Upper lobe of left lung (tissue), 6 donors: ENCODE data around the gene CAMK1D. TPM values are rescaled to one million over a fixed set of nuclear protein-coding genes. Genes with fewer than 3 reads are reported as not detected.
"Not testable (repeated sequence)": the region's sequence is repeated elsewhere in the genome, so short reads cannot be mapped to it uniquely, and the experiment has no call there.

Experiments
- ATAC-seq, 2 donors: fragments of 200-7000 bp; cut with Tn5 transposase; one replicate each; pipeline ENCODE4 v1.9.1; 2022; ENCODE audit warnings: mild to moderate bottlenecking in 2 of 2, moderate library complexity in 2 of 2; ENCODE audit not compliant: low FRiP score in 2 of 2
- DNase-seq, 2 donors: peaks; one replicate each; pipeline ENCODE4 v3.0.0-alpha.2; 2019 to 2020
- H3K27ac ChIP-seq, 4 donors: fragments of 200-600 bp; sonication (generic); one replicate each; pipeline ENCODE4 v1.5.1; 2016 to 2019
- H3K27me3 ChIP-seq, 4 donors: fragments of 200-600 bp; sonication (generic); one replicate each; pipeline ENCODE4 v1.5.1; 2017 to 2019
- H3K36me3 ChIP-seq, 4 donors: fragments of 200-600 bp; sonication (generic); one replicate each; pipeline ENCODE4 v1.5.1; 2016 to 2019
- H3K4me1 ChIP-seq, 4 donors: fragments of 200-600 bp; sonication (generic); one replicate each; pipeline ENCODE4 v1.5.1; 2018 to 2019
- H3K4me3 ChIP-seq, 4 donors: fragments of 200-600 bp; sonication (generic); one replicate each; pipeline ENCODE4 v1.5.1; 2017 to 2019; ENCODE audit warnings: mild to moderate bottlenecking in 2 of 4, moderate library complexity in 1 of 4
- H3K9me3 ChIP-seq, 4 donors: fragments of 200-600 bp; sonication (generic); one replicate each; pipeline ENCODE4 v1.5.1; 2018 to 2019
- CTCF ChIP-seq, 6 experiments: fragments of 450-650 bp in 4 of 6; fragments of 200-600 bp in 2 of 6; sonication (generic) in 2 of 6; IDR thresholded peaks; one replicate each; pipeline ENCODE4 v1.5.1; 2016 to 2019; ENCODE audit warnings: antibody characterized with exemption in 6 of 6
- EP300 ChIP-seq, 4 donors: sonication (generic); formaldehyde crosslinking; IDR thresholded peaks; one replicate each; pipeline ENCODE4 v1.5.1; 2017; ENCODE audit warnings: antibody characterized with exemption in 4 of 4, control low read depth in 2 of 4
- POLR2A ChIP-seq, 4 donors: fragments of 450-650 bp; IDR thresholded peaks; one replicate each; pipeline ENCODE4 v1.5.1; 2016 to 2017; ENCODE audit warnings: antibody characterized with exemption in 4 of 4, mild to moderate bottlenecking in 2 of 4
- POLR2AphosphoS5 ChIP-seq, 2 donors: sonication (generic); formaldehyde crosslinking; IDR thresholded peaks; one replicate each; pipeline ENCODE4 v1.5.1; 2017; ENCODE audit warnings: antibody characterized with exemption in 2 of 2
- WGBS, 2 donors: methylation state at CpG; one replicate each; pipeline ENCODE4 v1.1.5; 2017 to 2018; 5-methylcytosine and 5-hydroxymethylcytosine counted together
- total RNA-seq, 6 donors: library from RNA; depleted of rRNA in 4 of 6; stranded (reverse); fragments of >200 nt in 4 of 6; gene quantifications; one replicate each; pipeline versions ENCODE4 v1.1.0 to v1.2.1, GENCODE V29; 2016 to 2021
- donor health status: DM: no; HTN: no; CAD: no; lungs with moderate emphysema.
- donor health status: DM: no; HTN: yes; CAD: no; lungs with severe emphysema.

Gene CAMK1D
- total RNA-seq, 6 donors from 2014 or later = 6.2 to 29.2 (median 19.0) TPM

- ATAC-seq = no peak
Measured at GRCh38 chr10:12489806-12490205, 140.5 kb downstream of the CAMK1D start.

GRCh38 chr10:12490963-12491362, 141.6 kb downstream of the CAMK1D start:
- no peak for ATAC-seq
- WGBS, 2 donors = 94 to 100% methylated on average over 1 of the region's 1 CpG

More at GRCh38 chr10:12489806-12490205, 140.5 kb downstream of the CAMK1D start:
- TF ChIP-seq POLR2AphosphoS5 (IDR thresholded peaks at IDR 0.05) = no peak
- TF ChIP-seq POLR2A (IDR thresholded peaks at IDR 0.05) = no peak
- no peak for TF ChIP-seq EP300 (IDR thresholded peaks at IDR 0.05)
- no peak for TF ChIP-seq CTCF (IDR thresholded peaks at IDR 0.05)
- DNase-seq = peak in 1 of 2 donors; percentile 45
- H3K9me3 ChIP-seq = no peaks in the 10 kb centered on the region
- WGBS, 2 donors = 72 to 75% methylated on average over 7 to 13 of the region's 13 CpGs
- H3K27ac ChIP-seq = no peak overlapping the region
- H3K27me3 ChIP-seq = no peaks in the 10 kb centered on the region
- no peaks in the 10 kb centered on the region for H3K36me3 ChIP-seq
- peaks cover 0 to 7% (median 2%) of the 10 kb centered on the region in 4 donors for H3K4me1 ChIP-seq
- no peak overlapping the region for H3K4me3 ChIP-seq

GRCh38 chr10:12491491-12491890, 142.1 kb downstream of the CAMK1D start:
- TF ChIP-seq POLR2AphosphoS5 (IDR thresholded peaks at IDR 0.05) (no peak), CTCF (IDR thresholded peaks at IDR 0.05) (no peak)
- Histone ChIP-seq H3K4me3 (no peak overlapping the region), H3K27me3 (no peaks in the 10 kb centered on the region), H3K9me3 (no peaks in the 10 kb centered on the region), H3K27ac (no peak overlapping the region), H3K36me3 (no peaks in the 10 kb centered on the region), H3K4me1 (no peaks in the 10 kb centered on the region)
- no peak for DNase-seq
- WGBS, 2 donors = 77 to 81% methylated on average over 10 of the region's 10 CpGs
- no peak for ATAC-seq

More at GRCh38 chr10:12490963-12491362, 141.6 kb downstream of the CAMK1D start:
- Histone ChIP-seq H3K4me3 (no peak overlapping the region), H3K9me3 (no peaks in the 10 kb centered on the region), H3K36me3 (no peaks in the 10 kb centered on the region), H3K27me3 (no peaks in the 10 kb centered on the region), H3K4me1 (no peaks in the 10 kb centered on the region), H3K27ac (no peak overlapping the region)
- no peak for DNase-seq
- TF ChIP-seq EP300 (IDR thresholded peaks at IDR 0.05) (no peak), POLR2AphosphoS5 (IDR thresholded peaks at IDR 0.05) (no peak), CTCF (IDR thresholded peaks at IDR 0.05) (no peak), POLR2A (IDR thresholded peaks at IDR 0.05) (no peak)

- Histone ChIP-seq H3K4me3 (no peak overlapping the region), H3K27ac (no peak overlapping the region), H3K36me3 (no peaks in the 10 kb centered on the region), H3K4me1 (no peaks in the 10 kb centered on the region), H3K27me3 (no peaks in the 10 kb centered on the region), H3K9me3 (no peaks in the 10 kb centered on the region)
- DNase-seq (no peak), ATAC-seq (no peak)
- 84 to 89% methylated on average over 8 of the region's 8 CpGs for WGBS, 2 donors
- TF ChIP-seq EP300 (IDR thresholded peaks at IDR 0.05) (no peak), CTCF (IDR thresholded peaks at IDR 0.05) (no peak), POLR2AphosphoS5 (IDR thresholded peaks at IDR 0.05) (no peak), POLR2A (IDR thresholded peaks at IDR 0.05) (no peak)
Measured at GRCh38 chr10:12492016-12492415, 142.7 kb downstream of the CAMK1D start.

- DNase-seq, H3K27me3 ChIP-seq, H3K9me3 ChIP-seq, H3K36me3 ChIP-seq, H3K4me3 ChIP-seq, ATAC-seq, H3K27ac ChIP-seq: not testable (repeated sequence)
- WGBS, 2 donors = 88 to 93% methylated on average over 10 of the region's 10 CpGs
- H3K4me1 ChIP-seq = peaks cover 10 to 20% (median 15%) of the 10 kb centered on the region in 4 donors
Measured at GRCh38 chr10:12497046-12497445, 147.7 kb downstream of the CAMK1D start.
